H9 (cell line): ENCODE results near the gene C1QTNF3. TPM values are rescaled to one million over a fixed set of nuclear protein-coding genes. Genes with fewer than 3 reads are reported as not detected.

ENCODE experiments used
- DNase-seq: peaks from one replicate; pipeline ENCODE4 v3.0.0-alpha.2; 2017
- H2AFZ ChIP-seq: one replicate; pipeline ENCODE4 v1.6.1; 2013; ENCODE audit warnings: mild to moderate bottlenecking, low read length, control low read depth, moderate library complexity
- H2AK5ac ChIP-seq: 2 replicates; pipeline ENCODE4 v1.6.1; 2013; ENCODE audit warnings: low read length, control low read depth, mixed read lengths; ENCODE audit not compliant: insufficient read length
- H2BK120ac ChIP-seq: one replicate; pipeline ENCODE4 v1.6.1; 2013; ENCODE audit warnings: low read depth, mild to moderate bottlenecking, low read length, control low read depth, inconsistent platforms; ENCODE audit not compliant: poor library complexity, severe bottlenecking
- H2BK12ac ChIP-seq: 2 replicates; pipeline ENCODE4 v1.6.1; 2013; ENCODE audit warnings: low read length, control low read depth, mixed read lengths, low read depth; ENCODE audit not compliant: insufficient read length
- H2BK15ac ChIP-seq: 2 replicates; pipeline ENCODE4 v1.6.1; 2013; ENCODE audit warnings: low read depth, low read length, control low read depth
- H2BK20ac ChIP-seq: one replicate; pipeline ENCODE4 v1.6.1; 2013; ENCODE audit warnings: low read depth, mild to moderate bottlenecking, low read length, control low read depth, inconsistent platforms; ENCODE audit not compliant: poor library complexity, severe bottlenecking
- H2BK5ac ChIP-seq: 2 replicates; pipeline ENCODE4 v1.6.1; 2013; ENCODE audit warnings: low read length, control low read depth, mixed read lengths; ENCODE audit not compliant: insufficient read length
- H3K14ac ChIP-seq: 2 replicates; pipeline ENCODE4 v1.6.1; 2013; ENCODE audit warnings: low read length, control low read depth; ENCODE audit not compliant: insufficient read depth
- H3K18ac ChIP-seq: 2 replicates; pipeline ENCODE4 v1.6.1; 2013; ENCODE audit warnings: low read depth, mild to moderate bottlenecking, mixed read lengths, low read length, control low read depth; ENCODE audit not compliant: insufficient read length
- H3K23ac ChIP-seq: 2 replicates; pipeline ENCODE4 v1.6.1; 2013; ENCODE audit warnings: low read length, control low read depth, mixed read lengths, low read depth; ENCODE audit not compliant: insufficient read length
- H3K23me2 ChIP-seq: 2 replicates; pipeline ENCODE4 v1.6.1; 2013; ENCODE audit warnings: low read depth, mild to moderate bottlenecking, mixed read lengths, low read length, control low read depth; ENCODE audit not compliant: insufficient read length, poor library complexity, severe bottlenecking
- H3K27ac ChIP-seq: 2 replicates; pipeline ENCODE4 v1.5.1; 2013; ENCODE audit warnings: low read length, control low read depth, mixed read lengths, low read depth; ENCODE audit not compliant: insufficient read length
- H3K27me3 ChIP-seq: 2 replicates; pipeline ENCODE4 v1.6.1; 2013; ENCODE audit warnings: low read length, control low read depth, inconsistent platforms; ENCODE audit not compliant: insufficient read depth
- H3K4ac ChIP-seq: 2 replicates; pipeline ENCODE4 v1.6.1; 2013; ENCODE audit warnings: low read depth, mild to moderate bottlenecking, control low read depth, inconsistent platforms, low read length, moderate library complexity
- H3K4me1 ChIP-seq: 2 replicates; pipeline ENCODE4 v1.6.1; 2013; ENCODE audit warnings: low read length, control low read depth, inconsistent platforms; ENCODE audit not compliant: insufficient read depth
- H3K4me2 ChIP-seq: 2 replicates; pipeline ENCODE4 v1.6.1; 2013; ENCODE audit warnings: low read length, control low read depth, mixed read lengths; ENCODE audit not compliant: insufficient read length, insufficient read depth
- H3K56ac ChIP-seq: 2 replicates; pipeline ENCODE4 v1.6.1; 2013; ENCODE audit warnings: low read depth, mild to moderate bottlenecking, mixed read lengths, low read length, control low read depth; ENCODE audit not compliant: insufficient read length
- H3K79me1 ChIP-seq: 2 replicates; pipeline ENCODE4 v1.6.1; 2013; ENCODE audit warnings: low read depth, mild to moderate bottlenecking, moderate library complexity, low read length, control low read depth, inconsistent platforms; ENCODE audit not compliant: insufficient read depth, poor library complexity, severe bottlenecking
- H3K79me2 ChIP-seq: 2 replicates; pipeline ENCODE4 v1.6.1; 2013; ENCODE audit warnings: low read length, control low read depth, inconsistent platforms; ENCODE audit not compliant: insufficient read depth
- H3K9ac ChIP-seq: 2 replicates; pipeline ENCODE4 v1.6.1; 2013; ENCODE audit warnings: low read length, control low read depth, mixed read lengths; ENCODE audit not compliant: insufficient read length; ENCODE audit errors: extremely low read depth
- H3K9me3 ChIP-seq: one replicate; pipeline ENCODE4 v1.6.1; 2013; ENCODE audit warnings: low read depth, low read length, inconsistent platforms; ENCODE audit not compliant: control insufficient read depth
- H3T11ph ChIP-seq: one replicate; pipeline ENCODE4 v1.6.1; 2013; ENCODE audit warnings: mild to moderate bottlenecking, low read length, control low read depth, inconsistent platforms
- H4K20me1 ChIP-seq: one replicate; pipeline ENCODE4 v1.6.1; 2013; ENCODE audit not compliant: control insufficient read depth, insufficient read length, insufficient read depth
- H4K5ac ChIP-seq: 2 replicates; pipeline ENCODE4 v1.6.1; 2013; ENCODE audit warnings: low read depth, mild to moderate bottlenecking, mixed read lengths, low read length, control low read depth; ENCODE audit not compliant: insufficient read length
- H4K8ac ChIP-seq: replicated peaks from 2 replicates; pipeline ENCODE4 v1.6.1; 2013; ENCODE audit warnings: low read length, control low read depth, mixed read lengths, low read depth; ENCODE audit not compliant: insufficient read length
- H4K91ac ChIP-seq: 2 replicates; pipeline ENCODE4 v1.6.1; 2013; ENCODE audit warnings: low read depth, mild to moderate bottlenecking, moderate library complexity, mixed read lengths, low read length, control low read depth; ENCODE audit not compliant: insufficient read length
- H3K27ac Mint-ChIP-seq, 3 experiments: 2 replicates in 2 of 3; 3 replicates in 1 of 3; pipeline ENCODE4 v1.8.0; 2020 to 2021; ENCODE audit warnings: mixed read lengths in 3 of 3, mild to moderate bottlenecking in 1 of 3, moderate library complexity in 1 of 3
- H3K27me3 Mint-ChIP-seq: 2 replicates; pipeline ENCODE4 v1.8.0; 2021; ENCODE audit warnings: low read depth, mild to moderate bottlenecking, moderate library complexity, mixed read lengths
- H3K36me3 Mint-ChIP-seq, 3 experiments: 2 replicates in 2 of 3; 3 replicates in 1 of 3; pipeline ENCODE4 v1.8.0; 2020 to 2021; ENCODE audit warnings: low read depth in 3 of 3, mixed read lengths in 3 of 3; ENCODE audit not compliant: insufficient read depth in 1 of 3
- H3K4me1 Mint-ChIP-seq, 2 experiments: 2 replicates each; pipeline ENCODE4 v1.8.0; 2020; ENCODE audit warnings: mixed read lengths in 2 of 2
- H3K4me3 Mint-ChIP-seq, 2 experiments: 2 replicates in 1 of 2; 3 replicates in 1 of 2; pipeline ENCODE4 v1.8.0; 2020 to 2021; ENCODE audit warnings: mild to moderate bottlenecking in 2 of 2, mixed read lengths in 2 of 2, moderate library complexity in 1 of 2
- H3K9me3 Mint-ChIP-seq, 2 experiments: 2 replicates in 1 of 2; 3 replicates in 1 of 2; pipeline ENCODE4 v1.8.0; 2020; ENCODE audit warnings: mild to moderate bottlenecking in 2 of 2, mixed read lengths in 2 of 2, moderate library complexity in 1 of 2
- WGBS: extraction: QIAGEN DNeasy Blood & Tissue Kit; methylation state at CpG from one replicate; pipeline ENCODE4 v1.1.7; 2013; ENCODE audit warnings: missing lambda C conversion rate, low lambda C conversion rate, mixed read lengths; ENCODE audit not compliant: insufficient read length; ENCODE audit errors: extremely low coverage; 5-methylcytosine and 5-hydroxymethylcytosine counted together
- total RNA-seq: library from RNA; stranded (reverse); gene quantifications from 2 replicates; pipeline ENCODE4 v1.2.1, GENCODE V29; 2021
- TF ChIP-seq, protein P1 (sequence below): fragments of 200-600 bp; sonication (generic); conservative IDR thresholded peaks from 3 replicates; pipeline ENCODE4 v1.8.0; 2021; ENCODE audit warnings: antibody characterized with exemption, mild to moderate bottlenecking

C1QTNF3 gene
- total RNA-seq, 1 experiment from 2014 or later, result 1.1 TPM

DNA sequence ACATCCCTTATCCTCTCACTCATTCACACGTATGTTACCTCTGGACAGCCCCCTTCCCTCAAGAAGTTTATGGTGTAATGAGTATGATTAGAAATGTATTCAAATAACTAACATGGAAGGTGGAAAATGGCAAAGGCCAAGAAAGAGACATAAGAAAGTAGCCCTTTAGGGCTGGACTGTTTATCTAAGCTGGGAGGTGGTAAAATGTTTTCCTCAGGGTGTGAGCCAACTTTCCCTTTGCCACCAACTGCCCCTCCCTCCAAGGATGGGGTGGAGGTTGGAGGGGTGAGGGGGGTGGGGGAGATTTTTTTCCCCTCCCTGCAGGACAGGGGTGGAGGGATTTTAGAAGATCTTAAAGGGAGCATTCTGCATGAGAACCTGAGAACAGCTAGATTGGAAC is 66.7 kb downstream of the C1QTNF3 start:
- no peak overlapping the region for H2AFZ ChIP-seq
- H3K4ac ChIP-seq, result no peak overlapping the region
- H3K56ac ChIP-seq, result no peak overlapping the region
- H2BK12ac ChIP-seq, result no peak overlapping the region
- H2AK5ac ChIP-seq, result no peak overlapping the region
- H3K9me3 ChIP-seq, result no peaks in the 10 kb centered on the region
- H3K23me2 ChIP-seq, result no peaks in the 10 kb centered on the region
- no peak overlapping the region for H2BK15ac ChIP-seq
- no peak overlapping the region for H3K27ac Mint-ChIP-seq
- H3K9me3 Mint-ChIP-seq, result no peaks in the 10 kb centered on the region
- H3K27me3 Mint-ChIP-seq, result no peaks in the 10 kb centered on the region
- peaks cover 0 to 3% (median 0%) of the 10 kb centered on the region in 3 experiments; a peak in 1 of 7 replicates for H3K36me3 Mint-ChIP-seq
- H3K23ac ChIP-seq, result no peak overlapping the region
- H3K9ac ChIP-seq, result no peak overlapping the region
- no CpG with 5 or more reads among the region's 1 CpG for WGBS
- no peak overlapping the region for H4K8ac ChIP-seq
- H2BK20ac ChIP-seq, result no peak overlapping the region
- H3T11ph ChIP-seq, result no peak overlapping the region
- no peak overlapping the region for H2BK5ac ChIP-seq
- peaks cover 8% of the 10 kb centered on the region; the same call in 1 of the 2 replicates for H3K4me1 ChIP-seq
- H3K27ac ChIP-seq, result no peak overlapping the region
- TF ChIP-seq, protein P1, sequence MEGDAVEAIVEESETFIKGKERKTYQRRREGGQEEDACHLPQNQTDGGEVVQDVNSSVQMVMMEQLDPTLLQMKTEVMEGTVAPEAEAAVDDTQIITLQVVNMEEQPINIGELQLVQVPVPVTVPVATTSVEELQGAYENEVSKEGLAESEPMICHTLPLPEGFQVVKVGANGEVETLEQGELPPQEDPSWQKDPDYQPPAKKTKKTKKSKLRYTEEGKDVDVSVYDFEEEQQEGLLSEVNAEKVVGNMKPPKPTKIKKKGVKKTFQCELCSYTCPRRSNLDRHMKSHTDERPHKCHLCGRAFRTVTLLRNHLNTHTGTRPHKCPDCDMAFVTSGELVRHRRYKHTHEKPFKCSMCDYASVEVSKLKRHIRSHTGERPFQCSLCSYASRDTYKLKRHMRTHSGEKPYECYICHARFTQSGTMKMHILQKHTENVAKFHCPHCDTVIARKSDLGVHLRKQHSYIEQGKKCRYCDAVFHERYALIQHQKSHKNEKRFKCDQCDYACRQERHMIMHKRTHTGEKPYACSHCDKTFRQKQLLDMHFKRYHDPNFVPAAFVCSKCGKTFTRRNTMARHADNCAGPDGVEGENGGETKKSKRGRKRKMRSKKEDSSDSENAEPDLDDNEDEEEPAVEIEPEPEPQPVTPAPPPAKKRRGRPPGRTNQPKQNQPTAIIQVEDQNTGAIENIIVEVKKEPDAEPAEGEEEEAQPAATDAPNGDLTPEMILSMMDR, result no peak
- H3K27me3 ChIP-seq, result no peaks in the 10 kb centered on the region
- H3K79me2 ChIP-seq, result no peaks in the 10 kb centered on the region
- H3K14ac ChIP-seq, result no peak overlapping the region
- H3K79me1 ChIP-seq, result no peaks in the 10 kb centered on the region
- H3K4me1 Mint-ChIP-seq, result peaks cover 47 to 66% of the 10 kb centered on the region in 2 experiments
- no peak overlapping the region for H3K18ac ChIP-seq
- no peak overlapping the region for H3K4me3 Mint-ChIP-seq
- H4K20me1 ChIP-seq, result no peaks in the 10 kb centered on the region
- no peak overlapping the region for H4K91ac ChIP-seq
- no peak for DNase-seq
- H3K4me2 ChIP-seq, result no peak overlapping the region
- H4K5ac ChIP-seq, result no peak overlapping the region
- H2BK120ac ChIP-seq, result no peak overlapping the region
